OCI-LY7 (cell line): ENCODE measurements around the gene ZSWIM3. TPM values are rescaled to one million over a fixed set of nuclear protein-coding genes. Genes with fewer than 3 reads are reported as not detected.

Experiments
- BruUV-seq: library from RNA; stranded (reverse); fragments of 400-500 nt; replicated peaks from 2 replicates; lab custom pipeline; 2021; lab: Mats Ljungman, UMichigan
- CTCF ChIA-PET: fragments of 300-600 bp; sonication (Branson Sonifier 250); formaldehyde crosslinking; loops from one replicate; lab custom pipeline; 2022; ENCODE audit warnings: antibody characterized with exemption; ENCODE audit not compliant: unreplicated experiment; lab: Charles Lee
- POLR2A ChIA-PET: fragments of 300-600 bp; sonication (Branson Sonifier 250); formaldehyde crosslinking; loops from one replicate; lab custom pipeline; 2022; ENCODE audit warnings: antibody characterized with exemption; lab: Charles Lee
- DNase-seq: peaks from one replicate; pipeline ENCODE4 v3.0.0-alpha.2; 2015; ENCODE audit warnings: low spot score
- H2AFZ ChIP-seq: fragments of 200-600 bp; sonication (generic), shearing (Covaris generic); 2 replicates; pipeline ENCODE4 v1.6.1; 2014; ENCODE audit warnings: mild to moderate bottlenecking, antibody characterized with exemption, low read length, moderate library complexity
- H3K27ac ChIP-seq: fragments of 200-600 bp; sonication (generic); 2 replicates; pipeline ENCODE4 v1.5.1; 2014; ENCODE audit warnings: mixed run types, low read depth, mild to moderate bottlenecking, moderate library complexity, low read length, inconsistent platforms; ENCODE audit not compliant: poor library complexity, severe bottlenecking
- H3K36me3 ChIP-seq: fragments of 200-600 bp; sonication (generic); 2 replicates; pipeline ENCODE4 v1.6.1; 2014; ENCODE audit warnings: mild to moderate bottlenecking, antibody characterized with exemption, low read length, moderate library complexity, mixed read lengths; ENCODE audit not compliant: insufficient read depth
- H3K4me1 ChIP-seq: fragments of 200-600 bp; sonication (generic); 2 replicates; pipeline ENCODE4 v1.5.1; 2014; ENCODE audit warnings: mild to moderate bottlenecking, low read length; ENCODE audit not compliant: insufficient read depth, poor library complexity, severe bottlenecking
- H3K4me2 ChIP-seq: fragments of 200-600 bp; sonication (generic); 2 replicates; pipeline ENCODE4 v1.6.1; 2014; ENCODE audit warnings: mild to moderate bottlenecking, low read length
- H3K4me3 ChIP-seq: fragments of 200-600 bp; sonication (generic); 2 replicates; pipeline ENCODE4 v1.5.1; 2014; ENCODE audit warnings: mild to moderate bottlenecking, low read depth, low read length; ENCODE audit not compliant: poor library complexity, severe bottlenecking
- H3K79me2 ChIP-seq: fragments of 200-600 bp; sonication (generic); 2 replicates; pipeline ENCODE4 v1.6.1; 2016; ENCODE audit warnings: low read depth, mild to moderate bottlenecking, low read length, moderate library complexity, mixed read lengths; ENCODE audit not compliant: insufficient read depth
- H3K9me2 ChIP-seq: fragments of 200-600 bp; sonication (generic); 2 replicates; pipeline ENCODE4 v1.6.1; 2016; ENCODE audit warnings: mild to moderate bottlenecking, low read length, mixed read lengths; ENCODE audit not compliant: insufficient read depth
- H3K9me3 ChIP-seq: fragments of 200-600 bp; sonication (generic); 2 replicates; pipeline ENCODE4 v1.6.1; 2014; ENCODE audit warnings: mild to moderate bottlenecking, mixed run types, low read length, mixed read lengths
- H4K20me1 ChIP-seq: fragments of 200-600 bp; sonication (generic); 2 replicates; pipeline ENCODE4 v1.6.1; 2014; ENCODE audit warnings: mild to moderate bottlenecking, antibody characterized with exemption, low read length, moderate library complexity, mixed read lengths; ENCODE audit not compliant: insufficient read depth
- EZH2phosphoT487 ChIP-seq: fragments of 200-600 bp; sonication (generic); IDR thresholded peaks from 2 replicates; pipeline ENCODE4 v1.6.1; 2018; ENCODE audit warnings: low read depth, borderline replicate concordance, mild to moderate bottlenecking, mixed run types, antibody characterized with exemption, low read length, moderate library complexity, mixed read lengths
- intact Hi-C: fragments of 100-400 bp; cut with micrococcal nuclease; formaldehyde crosslinking; loops from one replicate; pipeline ENCODE4 v1.10.0; 2022; ENCODE audit not compliant: unreplicated experiment
- total RNA-seq, 2 experiments: library from RNA; depleted of rRNA in 1 of 2; stranded (reverse); fragments of >200 nt in 1 of 2; shearing (Covaris generic) in 1 of 2; gene quantifications; 2 replicates each; pipeline ENCODE4 v1.2.3, GENCODE V29; 2014 to 2022
- TF ChIP-seq, protein P1 (sequence below): fragments of 200-600 bp; sonication (generic); conservative IDR thresholded peaks from 2 replicates; pipeline ENCODE4 v1.5.1; 2014; ENCODE audit warnings: mild to moderate bottlenecking, antibody characterized with exemption, low read length, moderate library complexity, mixed read lengths

The ZSWIM3 gene
- total RNA-seq, 2 experiments from 2014 or later: 5.7 to 6.0 TPM

- no peak overlapping the region for H2AFZ ChIP-seq
- H3K79me2 ChIP-seq: no peaks in the 10 kb centered on the region
- H3K9me2 ChIP-seq: no peaks in the 10 kb centered on the region
- H3K27ac ChIP-seq: no peak overlapping the region
- no peak overlapping the region for H3K4me3 ChIP-seq
- ChIA-PET POLR2A (interaction anchor here (0.7 kb wide), 1 partner anchor 48 kb away, joined by 3 read pairs; the partner anchor contains the start of genes ACOT8 and ZSWIM3), CTCF (no interaction called here)
- peaks cover 15% of the 10 kb centered on the region for H3K4me1 ChIP-seq
- H3K4me2 ChIP-seq: no peak overlapping the region
- no peaks in the 10 kb centered on the region for H3K36me3 ChIP-seq
- no peak for DNase-seq
- BruUV-seq: no TSS peak
- no peaks in the 10 kb centered on the region for H4K20me1 ChIP-seq
- no peak for TF ChIP-seq EZH2phosphoT487
- TF ChIP-seq, protein P1, sequence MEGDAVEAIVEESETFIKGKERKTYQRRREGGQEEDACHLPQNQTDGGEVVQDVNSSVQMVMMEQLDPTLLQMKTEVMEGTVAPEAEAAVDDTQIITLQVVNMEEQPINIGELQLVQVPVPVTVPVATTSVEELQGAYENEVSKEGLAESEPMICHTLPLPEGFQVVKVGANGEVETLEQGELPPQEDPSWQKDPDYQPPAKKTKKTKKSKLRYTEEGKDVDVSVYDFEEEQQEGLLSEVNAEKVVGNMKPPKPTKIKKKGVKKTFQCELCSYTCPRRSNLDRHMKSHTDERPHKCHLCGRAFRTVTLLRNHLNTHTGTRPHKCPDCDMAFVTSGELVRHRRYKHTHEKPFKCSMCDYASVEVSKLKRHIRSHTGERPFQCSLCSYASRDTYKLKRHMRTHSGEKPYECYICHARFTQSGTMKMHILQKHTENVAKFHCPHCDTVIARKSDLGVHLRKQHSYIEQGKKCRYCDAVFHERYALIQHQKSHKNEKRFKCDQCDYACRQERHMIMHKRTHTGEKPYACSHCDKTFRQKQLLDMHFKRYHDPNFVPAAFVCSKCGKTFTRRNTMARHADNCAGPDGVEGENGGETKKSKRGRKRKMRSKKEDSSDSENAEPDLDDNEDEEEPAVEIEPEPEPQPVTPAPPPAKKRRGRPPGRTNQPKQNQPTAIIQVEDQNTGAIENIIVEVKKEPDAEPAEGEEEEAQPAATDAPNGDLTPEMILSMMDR: no peak
- intact Hi-C loops: no loop called here
- H3K9me3 ChIP-seq: no peaks in the 10 kb centered on the region
These were observed 48.2 kb downstream of the ZSWIM3 start for GRCh38 chr20:45905505-45906079.

DNA sequence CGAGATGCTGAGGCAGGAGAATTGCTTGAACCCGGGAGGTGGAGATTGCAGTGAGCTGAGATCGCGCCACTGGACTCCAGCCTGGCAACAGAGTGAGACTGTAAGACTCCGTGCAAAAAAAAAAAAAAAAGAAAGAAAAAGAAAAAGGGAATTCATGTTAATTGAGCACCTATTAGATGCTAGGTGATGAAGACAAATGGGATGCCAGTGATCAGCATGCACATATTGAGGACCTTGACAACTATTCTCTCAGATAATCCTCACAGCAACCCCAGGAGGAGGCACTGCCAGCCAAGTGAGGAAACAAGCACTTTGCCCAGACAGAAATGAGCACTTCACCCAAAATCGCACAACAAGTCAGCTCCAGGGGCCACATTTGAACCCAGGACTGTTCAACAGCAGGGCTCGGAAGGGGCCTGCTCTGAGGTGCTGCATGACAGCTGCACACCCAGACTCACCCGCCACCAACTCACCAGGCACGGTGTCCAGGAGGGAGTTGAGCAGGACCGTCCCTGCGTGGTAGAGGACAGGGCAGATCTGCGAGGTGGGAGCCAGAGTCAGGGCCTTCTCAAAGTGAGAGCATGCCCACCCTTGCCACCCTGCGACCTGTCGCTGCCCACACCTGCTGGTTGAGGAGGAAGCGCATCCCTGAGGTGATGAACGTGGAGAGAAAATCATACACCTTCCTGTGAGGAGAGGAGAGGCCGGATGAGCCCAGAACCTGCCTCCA lies 50.0 kb downstream of the ZSWIM3 start:
- TF ChIP-seq, protein P1: no peak
- no peak for TF ChIP-seq EZH2phosphoT487
- no peak overlapping the region for H2AFZ ChIP-seq
- intact Hi-C loops: no loop called here
- DNase-seq: no peak
- no peaks in the 10 kb centered on the region for H3K9me3 ChIP-seq
- H3K79me2 ChIP-seq: no peaks in the 10 kb centered on the region
- H4K20me1 ChIP-seq: no peaks in the 10 kb centered on the region
- no peak overlapping the region for H3K4me3 ChIP-seq
- H3K27ac ChIP-seq: no peak overlapping the region
- H3K9me2 ChIP-seq: no peaks in the 10 kb centered on the region
- POLR2A ChIA-PET: no interaction called here
- no TSS peak for BruUV-seq
- H3K36me3 ChIP-seq: no peaks in the 10 kb centered on the region
- CTCF ChIA-PET: no interaction called here
- H3K4me1 ChIP-seq: peaks cover 19% of the 10 kb centered on the region
- H3K4me2 ChIP-seq: no peak overlapping the region

DNA sequence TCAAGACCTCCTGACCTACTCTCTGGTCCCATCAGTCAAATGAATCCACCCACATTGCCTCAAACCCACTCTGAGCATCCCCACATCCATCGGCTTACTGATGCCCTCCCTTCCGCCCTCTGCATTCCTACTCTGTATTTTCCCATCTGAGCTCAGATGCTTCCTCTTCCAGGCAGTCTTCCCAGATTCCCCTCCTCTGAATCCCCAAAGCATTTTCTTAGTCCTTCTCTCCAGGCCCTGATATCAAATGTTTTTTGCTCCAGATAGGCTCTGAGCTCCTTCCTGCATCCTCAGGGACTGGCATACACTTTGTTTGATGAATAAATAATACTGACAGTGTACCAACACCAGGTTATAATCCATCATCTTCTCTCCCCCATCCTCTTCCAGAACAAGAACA lies 50.7 kb downstream of the ZSWIM3 start:
- intact Hi-C loops: no loop called here

More for the DNA sequence above, 50.7 kb downstream of the ZSWIM3 start:
- Histone ChIP-seq H3K4me1 (peaks cover 14% of the 10 kb centered on the region), H4K20me1 (no peaks in the 10 kb centered on the region), H3K4me2 (no peak overlapping the region), H3K36me3 (no peaks in the 10 kb centered on the region), H2AFZ (no peak overlapping the region), H3K9me3 (no peaks in the 10 kb centered on the region), H3K9me2 (no peaks in the 10 kb centered on the region), H3K27ac (no peak overlapping the region), H3K4me3 (no peak overlapping the region), H3K79me2 (no peaks in the 10 kb centered on the region)
- ChIA-PET POLR2A (no interaction called here), CTCF (no interaction called here)
- no peak for TF ChIP-seq EZH2phosphoT487
- TF ChIP-seq, protein P1: no peak
- BruUV-seq: no TSS peak
- no peak for DNase-seq
